ENCODE measurements around the gene DUOXA1.

GRCh38 chr15:45083223-45083622, 46.5 kb downstream of the DUOXA1 start:
- TF ChIP-seq TCF12 (IDR thresholded peaks at IDR 0.05) (no peak), POLR2AphosphoS5 (IDR thresholded peaks at IDR 0.05; ENCODE audit: low read depth, low read length) (no peak), NFIC (IDR thresholded peaks at IDR 0.05; ENCODE audit: borderline replicate concordance) (no peak), CTCF (IDR thresholded peaks at IDR 0.05) (no peak), CHD2 (IDR thresholded peaks at IDR 0.05; ENCODE audit: low read length, partially characterized antibody) (no peak), TAF1 (IDR thresholded peaks at IDR 0.05; ENCODE audit: borderline replicate concordance, low read depth, low read length) (no peak), EZH2phosphoT487 (IDR thresholded peaks at IDR 0.05; ENCODE audit: borderline replicate concordance, low read depth) (no peak), NRF1 (IDR thresholded peaks at IDR 0.05; ENCODE audit: low read depth, low read length) (no peak), ZBTB33 (IDR thresholded peaks at IDR 0.05; ENCODE audit: borderline replicate concordance, low read depth) (no peak), JUND (IDR thresholded peaks at IDR 0.05) (no peak)
- TF ChIP-seq, protein P1, sequence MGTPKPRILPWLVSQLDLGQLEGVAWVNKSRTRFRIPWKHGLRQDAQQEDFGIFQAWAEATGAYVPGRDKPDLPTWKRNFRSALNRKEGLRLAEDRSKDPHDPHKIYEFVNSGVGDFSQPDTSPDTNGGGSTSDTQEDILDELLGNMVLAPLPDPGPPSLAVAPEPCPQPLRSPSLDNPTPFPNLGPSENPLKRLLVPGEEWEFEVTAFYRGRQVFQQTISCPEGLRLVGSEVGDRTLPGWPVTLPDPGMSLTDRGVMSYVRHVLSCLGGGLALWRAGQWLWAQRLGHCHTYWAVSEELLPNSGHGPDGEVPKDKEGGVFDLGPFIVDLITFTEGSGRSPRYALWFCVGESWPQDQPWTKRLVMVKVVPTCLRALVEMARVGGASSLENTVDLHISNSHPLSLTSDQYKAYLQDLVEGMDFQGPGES (IDR thresholded peaks at IDR 0.05; ENCODE audit: low read depth, low read length) = no peak
